Loucy (cell line): ENCODE data around the gene DNAJB8.

Experiments
- EZH2phosphoT487 ChIP-seq: fragments of 200-600 bp; IDR thresholded peaks from 2 replicates; pipeline ENCODE4 v1.6.1; 2018; ENCODE audit warnings: antibody characterized with exemption, mild to moderate bottlenecking, moderate library complexity, borderline replicate concordance
- TF ChIP-seq, protein P1 (sequence below): fragments of 200-600 bp; sonication (generic); conservative IDR thresholded peaks from 2 replicates; pipeline ENCODE4 v1.5.1; 2014; ENCODE audit warnings: mild to moderate bottlenecking, antibody characterized with exemption, low read length

DNA sequence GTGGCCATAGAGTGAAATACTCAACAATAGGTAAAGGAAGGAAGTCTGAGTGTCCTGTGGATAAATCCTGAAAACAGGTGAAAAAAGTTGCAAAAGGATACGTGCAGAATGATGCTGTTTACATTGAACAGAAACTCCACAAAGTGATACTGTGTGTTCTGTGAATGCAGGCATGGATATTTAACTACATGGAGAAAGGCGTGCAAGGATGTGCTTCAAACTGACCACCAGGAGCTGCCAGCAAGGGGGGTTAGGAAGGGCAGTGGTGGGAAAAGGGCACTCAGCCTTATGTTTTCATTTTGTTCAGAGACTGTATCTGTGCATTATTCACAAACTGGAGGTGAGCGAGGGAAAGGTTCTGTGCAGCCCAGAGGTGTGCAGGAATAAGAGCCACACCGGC, 47.4 kb downstream of the DNAJB8 start:
- TF ChIP-seq, protein P1, sequence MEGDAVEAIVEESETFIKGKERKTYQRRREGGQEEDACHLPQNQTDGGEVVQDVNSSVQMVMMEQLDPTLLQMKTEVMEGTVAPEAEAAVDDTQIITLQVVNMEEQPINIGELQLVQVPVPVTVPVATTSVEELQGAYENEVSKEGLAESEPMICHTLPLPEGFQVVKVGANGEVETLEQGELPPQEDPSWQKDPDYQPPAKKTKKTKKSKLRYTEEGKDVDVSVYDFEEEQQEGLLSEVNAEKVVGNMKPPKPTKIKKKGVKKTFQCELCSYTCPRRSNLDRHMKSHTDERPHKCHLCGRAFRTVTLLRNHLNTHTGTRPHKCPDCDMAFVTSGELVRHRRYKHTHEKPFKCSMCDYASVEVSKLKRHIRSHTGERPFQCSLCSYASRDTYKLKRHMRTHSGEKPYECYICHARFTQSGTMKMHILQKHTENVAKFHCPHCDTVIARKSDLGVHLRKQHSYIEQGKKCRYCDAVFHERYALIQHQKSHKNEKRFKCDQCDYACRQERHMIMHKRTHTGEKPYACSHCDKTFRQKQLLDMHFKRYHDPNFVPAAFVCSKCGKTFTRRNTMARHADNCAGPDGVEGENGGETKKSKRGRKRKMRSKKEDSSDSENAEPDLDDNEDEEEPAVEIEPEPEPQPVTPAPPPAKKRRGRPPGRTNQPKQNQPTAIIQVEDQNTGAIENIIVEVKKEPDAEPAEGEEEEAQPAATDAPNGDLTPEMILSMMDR, result no peak
- no peak for TF ChIP-seq EZH2phosphoT487
